SIG-M5 treated with dmso at 0.1 percent for 504 hours (cell line): ENCODE data around the gene DSG2.
A peak's percentile ranks its signal among the peaks of the same experiment; 100 is the strongest.

Experiments used
- DNase-seq: peaks from one replicate; lab custom pipeline; 2025; ENCODE audit not compliant: unreplicated experiment; lab: John Stamatoyannopoulos, UW

DSG2 gene

DNA sequence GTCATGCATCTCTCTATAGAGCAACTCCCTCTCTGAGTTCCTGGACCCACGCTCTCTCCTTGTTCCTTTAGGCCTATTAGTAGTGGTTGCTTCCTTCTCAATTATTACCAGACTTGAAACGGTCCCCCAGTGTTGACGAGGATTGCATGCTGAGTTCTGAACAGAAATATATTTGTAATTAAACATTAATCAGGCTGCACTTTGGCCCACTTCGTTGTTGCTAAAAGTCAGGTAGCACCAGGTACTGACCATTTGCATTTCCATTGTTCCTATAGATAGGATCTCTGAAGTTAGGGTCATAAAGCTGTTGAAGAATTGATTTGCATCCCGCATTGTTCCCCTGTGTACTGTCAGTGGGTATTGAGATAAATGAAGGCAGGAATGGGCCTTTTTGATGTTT is 56.8 kb downstream of the DSG2 start:
- no peak for DNase-seq

DNA sequence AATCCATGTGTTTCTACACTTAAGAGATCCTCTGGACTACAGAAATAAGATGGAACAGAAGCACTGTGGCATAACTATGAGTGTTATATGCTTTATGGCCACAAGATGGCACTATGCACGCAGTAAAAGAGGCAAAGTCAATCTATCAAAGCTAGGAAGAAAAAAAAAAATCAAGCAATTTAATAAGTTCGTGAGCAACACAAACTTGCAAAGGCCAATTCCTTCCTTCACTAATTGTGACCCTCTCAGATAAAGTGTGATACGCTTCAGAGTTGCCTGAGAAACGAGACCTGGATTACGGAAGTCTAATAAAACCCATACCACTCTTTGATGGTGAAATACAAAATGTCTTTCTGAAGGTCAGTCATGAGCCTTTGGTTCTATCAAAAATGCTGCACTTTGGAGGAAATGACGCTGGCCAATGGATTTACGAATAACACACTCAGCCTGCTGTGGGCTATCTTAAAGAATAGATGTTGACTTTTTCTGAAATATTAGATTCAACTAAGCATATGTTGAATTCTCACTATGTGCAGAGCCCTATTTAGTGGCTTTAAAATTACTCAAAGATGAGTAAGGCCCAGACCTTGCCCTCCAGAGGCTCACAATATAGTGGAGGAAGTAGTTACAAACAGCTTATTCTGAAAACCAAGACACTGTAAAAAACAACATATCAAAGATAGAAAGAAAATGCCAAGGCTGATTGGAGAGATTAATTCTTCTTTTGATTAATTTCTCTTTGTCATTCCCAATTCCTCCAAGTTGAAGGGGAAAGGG is 58.2 kb downstream of the DSG2 start:
- peak; percentile 67 for DNase-seq

- no peak for DNase-seq
Observed at GRCh38 chr18:31557446-31557845, 59.5 kb downstream of the DSG2 start.

DNA sequence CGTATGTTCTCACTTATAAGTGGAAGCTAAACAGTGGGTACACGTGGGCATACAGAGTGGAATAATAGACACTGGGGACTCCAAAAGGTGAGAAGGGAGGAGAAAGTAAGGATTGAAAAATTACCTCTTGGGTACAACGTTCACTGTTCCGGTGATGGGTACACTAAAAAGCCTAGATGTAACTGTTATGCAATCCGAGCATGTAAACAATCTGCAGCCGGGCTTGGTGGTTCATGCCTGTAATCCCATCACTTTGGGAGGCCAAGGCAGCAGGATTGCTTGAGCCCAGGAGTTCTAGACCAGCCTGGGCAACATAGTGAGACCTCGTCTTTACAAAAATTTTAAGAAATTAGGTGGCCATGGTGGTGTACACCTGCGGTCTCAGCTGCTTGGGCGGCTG is 60.6 kb downstream of the DSG2 start:
- no peak for DNase-seq

- DNase-seq: no peak
Observed at GRCh38 chr18:31562726-31563125, 64.7 kb downstream of the DSG2 start.

DNA sequence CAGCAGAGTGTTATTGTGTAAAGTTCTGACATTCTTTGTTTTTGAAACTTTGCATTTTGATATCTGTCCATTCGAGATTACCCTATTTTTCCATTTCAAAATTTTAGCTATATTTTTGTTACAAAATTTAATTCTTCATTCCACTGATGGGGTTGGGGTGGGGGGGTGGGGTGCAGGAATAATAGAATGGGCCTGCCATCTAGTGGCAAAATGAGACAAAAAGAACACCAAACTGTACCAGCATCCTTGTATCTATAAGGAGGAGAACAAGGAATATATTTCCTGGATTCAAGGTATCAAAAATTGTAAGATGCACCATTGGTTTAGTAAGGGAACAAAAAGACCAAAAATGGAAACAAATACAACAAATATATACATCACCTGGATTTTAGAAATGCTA is 65.8 kb downstream of the DSG2 start:
- DNase-seq: peak; percentile 5

DNA sequence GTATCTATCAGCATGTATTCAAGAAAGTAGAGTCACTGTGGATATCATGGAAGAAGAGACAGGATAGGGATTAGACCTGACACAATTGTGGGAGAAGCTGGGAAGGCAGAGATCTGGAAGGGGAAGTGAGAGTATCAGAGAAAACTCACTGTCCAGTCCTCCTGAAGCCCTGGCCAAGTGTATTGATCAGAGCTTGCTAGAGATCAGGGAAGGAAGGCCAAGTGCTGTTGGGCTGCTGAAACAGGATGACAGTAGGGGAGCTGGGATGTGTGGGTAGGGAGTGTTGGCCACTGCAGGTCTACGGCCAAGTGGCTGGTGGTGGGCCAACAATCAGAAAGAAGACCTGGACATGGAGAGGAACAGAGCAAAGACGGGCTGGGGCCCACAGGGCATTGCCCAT is 67.4 kb downstream of the DSG2 start:
- no peak for DNase-seq

GRCh38 chr18:31565782-31566512 is 68.0 kb downstream of the DSG2 start:
- DNase-seq: no peak

DNA sequence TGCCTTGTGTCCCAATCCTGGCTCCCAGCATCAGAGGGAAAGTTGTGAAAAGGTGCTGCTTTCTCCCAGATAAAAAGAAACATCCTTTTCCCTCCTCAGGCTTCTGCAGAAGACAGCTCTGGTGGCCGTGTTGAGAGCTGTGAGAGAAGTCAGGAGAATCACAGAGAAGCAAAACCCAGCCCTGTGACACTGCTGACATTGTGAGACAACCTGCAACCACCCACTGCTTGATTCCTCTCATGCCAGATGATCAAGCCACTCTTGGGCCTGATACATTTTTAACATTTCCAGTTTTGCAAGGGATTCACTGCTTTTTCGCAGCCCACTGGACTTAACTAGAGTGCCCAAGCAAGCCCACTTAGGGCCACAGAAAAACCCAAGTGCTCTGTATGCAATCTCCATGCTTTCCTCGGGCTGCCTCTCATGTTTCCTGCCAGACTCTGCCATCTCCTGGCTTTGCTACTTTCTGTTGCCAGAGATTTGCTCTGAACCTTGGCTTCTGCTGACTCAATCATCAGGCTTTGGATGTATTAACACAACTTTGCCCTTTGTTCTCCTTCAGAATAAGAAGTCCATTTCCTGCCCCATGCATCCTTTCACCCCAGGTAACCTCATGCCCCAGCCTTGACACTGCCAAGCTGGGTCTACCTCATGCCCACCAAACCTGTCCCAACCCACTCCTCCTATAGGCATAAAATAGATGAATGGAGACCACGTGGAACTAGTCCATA is 68.8 kb downstream of the DSG2 start:
- no peak for DNase-seq

DNA sequence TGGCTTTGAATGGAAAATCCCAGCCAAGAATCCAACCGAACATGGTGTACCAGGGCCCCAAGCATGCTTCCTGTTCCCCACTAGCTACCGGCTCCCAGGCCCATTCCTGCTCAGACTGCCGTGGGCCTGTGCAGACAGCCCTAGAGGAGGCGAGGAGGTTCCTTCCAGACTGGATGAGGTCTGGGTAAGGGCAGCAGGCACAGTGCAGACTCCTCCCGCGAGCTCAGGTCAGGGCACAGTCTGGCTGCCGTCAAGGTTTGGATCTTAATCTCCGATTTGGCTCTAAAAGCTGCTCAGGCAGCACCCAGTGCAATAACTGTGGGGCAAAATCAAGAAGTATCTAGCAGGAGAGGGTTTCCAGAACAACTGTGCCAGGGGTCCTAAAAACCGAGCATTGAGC is 74.4 kb downstream of the DSG2 start:
- DNase-seq: no peak

DNA sequence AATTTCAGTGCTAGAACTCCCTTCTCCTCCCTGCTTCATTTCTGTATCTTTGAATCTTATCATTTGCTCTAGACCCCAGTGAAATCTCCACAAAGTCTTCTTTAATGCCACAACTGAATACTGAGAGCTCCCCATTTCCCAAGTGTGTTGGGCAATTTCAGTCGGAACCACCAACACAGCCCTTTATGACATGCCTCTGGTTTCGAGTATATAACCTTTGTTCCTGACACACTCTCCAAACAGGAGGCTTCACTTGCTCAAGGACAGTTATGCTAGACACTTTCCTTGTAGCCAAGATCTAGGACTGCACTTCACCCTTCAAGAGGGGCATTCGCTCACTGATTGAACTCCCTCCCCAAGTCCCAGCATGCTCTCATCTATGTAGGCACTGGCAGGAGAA is 75.1 kb downstream of the DSG2 start:
- DNase-seq: no peak

- DNase-seq: peak; percentile 57
Observed at GRCh38 chr18:31574359-31574758, 76.4 kb downstream of the DSG2 start.

DNA sequence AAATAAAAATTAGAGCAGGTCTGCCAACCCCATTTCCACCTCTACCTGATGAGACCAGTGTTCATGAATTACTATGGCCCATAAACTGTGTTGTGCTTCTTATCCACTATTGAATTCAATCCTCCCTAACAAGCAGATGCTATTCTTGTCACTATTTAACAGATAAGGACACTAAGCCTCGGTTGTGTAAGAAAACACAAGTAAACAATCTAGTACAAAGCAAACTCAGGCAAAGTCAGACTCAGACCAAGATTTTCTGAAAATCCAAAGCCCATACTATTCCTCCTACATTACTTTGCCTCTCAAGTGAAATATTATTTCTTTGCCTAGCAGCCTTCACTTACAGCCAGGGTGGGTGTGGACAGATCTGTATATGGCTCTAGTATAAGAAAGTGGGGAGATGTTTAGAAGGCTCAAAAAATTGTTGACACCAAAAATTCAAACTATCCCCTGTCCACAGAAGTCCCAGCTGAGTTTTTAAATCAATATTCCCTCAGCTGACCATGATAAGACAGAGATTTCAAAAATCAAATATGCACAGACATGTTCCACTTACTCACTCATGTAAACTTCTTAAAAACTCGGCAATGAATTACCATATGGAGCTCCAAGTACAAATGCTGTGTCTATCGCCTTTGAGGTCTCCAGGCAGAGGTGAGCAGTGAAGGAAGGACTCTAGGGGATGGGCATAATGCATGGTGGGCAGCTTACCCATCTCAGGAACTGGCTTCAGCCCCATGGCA is 77.7 kb downstream of the DSG2 start:
- no peak for DNase-seq

DNA sequence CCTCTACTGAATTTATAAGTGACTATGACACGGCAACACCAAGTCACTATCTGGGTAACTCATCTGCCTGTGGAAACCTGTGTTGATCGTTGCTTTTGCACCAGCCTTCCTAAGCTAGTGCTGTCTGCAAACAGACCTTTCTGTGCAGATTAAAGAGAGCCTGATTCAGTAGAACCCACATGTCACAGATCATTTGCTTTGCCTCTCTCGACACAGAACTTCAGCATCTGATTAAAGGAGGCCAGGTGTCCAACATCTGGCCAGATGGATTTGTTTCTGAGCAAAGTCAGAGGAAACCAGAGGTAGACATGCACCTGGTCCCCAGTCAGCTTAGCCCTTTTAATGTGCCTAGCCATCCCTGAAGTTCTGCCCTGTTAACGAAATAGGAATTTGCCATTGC is 78.7 kb downstream of the DSG2 start:
- DNase-seq: no peak

- DNase-seq: no peak
Observed at GRCh38 chr18:31577195-31577594, 79.2 kb downstream of the DSG2 start.

DNA sequence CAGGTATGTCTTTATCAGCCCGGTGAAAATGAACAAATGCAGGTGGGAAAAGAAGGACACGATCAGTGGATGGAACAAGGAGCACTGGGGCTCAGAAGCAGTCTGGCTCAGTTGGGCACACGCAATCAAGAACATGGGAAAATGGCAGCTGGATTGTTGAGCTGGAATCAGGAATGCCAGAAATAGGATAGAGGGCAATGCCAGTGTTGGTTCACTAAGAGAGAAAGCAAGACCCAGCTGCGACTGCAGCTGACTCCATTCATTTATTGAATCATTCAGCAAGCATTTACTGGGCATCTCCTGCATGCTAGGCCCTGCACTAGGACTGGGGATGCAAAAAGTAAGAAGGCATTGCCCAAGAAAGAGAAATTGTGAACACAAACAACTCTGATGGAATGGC is 80.1 kb downstream of the DSG2 start:
- DNase-seq: no peak

DNA sequence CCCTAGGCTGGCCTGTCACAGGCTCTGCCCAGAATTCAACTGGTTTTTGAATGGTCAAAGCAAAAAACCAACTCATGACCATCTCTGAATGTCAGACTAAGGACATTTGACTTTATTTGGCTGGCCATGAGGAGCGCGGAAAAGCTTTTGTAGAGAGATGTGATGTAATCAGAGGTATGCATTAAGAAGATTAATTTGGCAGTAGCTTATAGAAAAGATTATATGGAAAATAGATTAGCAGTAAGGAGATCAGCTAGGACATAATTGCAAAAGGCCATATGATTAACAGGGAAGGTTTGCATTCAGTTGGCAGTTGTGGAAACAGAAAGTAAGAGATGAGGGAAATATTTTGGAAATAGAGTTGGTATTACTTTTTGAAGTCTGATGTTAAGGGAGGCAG is 81.4 kb downstream of the DSG2 start:
- no peak for DNase-seq

DNA sequence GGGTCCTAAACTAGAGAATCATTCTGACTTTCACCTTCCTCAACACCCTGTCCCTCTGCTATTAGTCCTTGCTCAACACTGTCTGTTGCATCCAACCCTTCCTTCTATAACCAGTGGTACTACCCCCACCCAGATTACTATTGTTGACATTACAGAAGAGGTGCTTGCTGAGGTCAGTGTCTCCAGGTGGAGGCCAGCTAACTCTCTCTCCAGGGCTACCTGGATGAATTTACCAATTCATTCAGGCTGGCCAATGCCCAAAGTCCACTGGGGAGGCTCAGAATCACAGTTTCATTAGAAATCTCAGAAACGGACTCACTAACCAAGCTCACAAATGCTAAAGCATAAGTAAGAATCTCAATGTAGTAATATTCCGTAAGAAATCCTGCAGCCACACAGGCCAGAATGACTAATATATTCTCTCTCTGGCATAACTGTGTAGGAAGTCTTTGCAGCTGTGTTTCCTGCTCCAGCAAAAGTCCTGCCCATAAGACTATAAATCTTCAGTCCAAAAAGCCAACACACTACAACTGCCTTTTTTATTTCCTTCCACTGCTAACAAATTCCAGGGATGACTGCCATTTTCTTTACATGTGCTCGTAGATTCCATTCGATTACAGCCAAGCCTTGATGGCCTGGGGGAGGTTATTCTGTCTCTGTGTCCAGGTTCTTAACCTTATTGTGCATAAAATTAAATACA is 83.7 kb downstream of the DSG2 start:
- DNase-seq: no peak

DNA sequence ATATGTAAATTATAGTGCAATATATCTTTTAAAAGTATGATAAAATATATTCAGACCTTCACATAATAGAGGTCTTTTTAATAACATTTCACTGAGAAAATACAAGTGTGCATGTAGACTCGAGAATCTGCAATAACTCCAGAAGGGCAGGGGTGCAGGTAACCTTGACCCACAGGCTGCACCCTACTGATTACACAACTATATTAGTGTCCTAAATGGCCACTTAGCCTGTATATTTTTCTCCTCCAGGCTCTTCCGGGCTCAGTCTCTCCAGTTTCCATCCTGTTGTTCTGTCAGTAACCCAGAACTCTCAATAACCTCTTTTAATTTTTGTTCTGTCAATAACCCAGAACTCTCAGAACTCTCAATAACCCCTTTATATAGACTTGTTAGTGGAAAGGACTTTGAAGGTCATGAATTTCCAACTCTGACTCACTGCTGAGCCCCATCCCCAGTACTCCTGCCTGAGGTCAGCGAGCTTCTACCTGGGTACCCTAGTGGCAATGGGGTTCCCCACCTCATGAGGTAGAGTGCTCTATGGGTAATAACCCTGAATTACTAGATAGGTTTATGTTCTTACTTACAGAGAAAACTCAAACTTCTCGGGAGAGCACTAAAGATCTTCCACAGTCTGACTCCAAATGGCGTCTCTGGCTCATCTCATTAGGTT is 85.3 kb downstream of the DSG2 start:
- no peak for DNase-seq

DNA sequence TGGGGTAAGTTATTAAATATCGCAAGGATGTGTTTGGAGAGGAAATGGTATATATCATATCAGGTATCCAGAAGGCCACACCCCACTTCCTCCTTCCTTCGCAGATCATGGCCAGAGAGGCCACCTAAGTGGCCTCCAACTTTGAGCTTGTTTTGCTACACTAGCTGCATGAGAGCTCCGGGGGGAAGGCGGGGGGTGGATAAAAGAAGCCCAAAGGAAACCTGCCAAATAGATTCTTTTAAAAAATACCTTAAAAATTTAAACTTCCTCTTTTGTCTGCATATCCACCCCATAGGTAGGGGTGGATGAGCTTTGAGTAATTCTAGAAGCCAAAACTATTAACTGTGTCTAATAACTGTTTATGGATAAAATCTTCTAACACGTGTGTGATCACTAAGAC is 88.0 kb downstream of the DSG2 start:
- DNase-seq: no peak
